SH-SY5Y (cell line): ENCODE data around the gene YTHDC1.

ENCODE experiments used
- GATA2 ChIP-seq: IDR thresholded peaks from 2 replicates; pipeline ENCODE4 v1.6.1; 2011; ENCODE audit warnings: mild to moderate bottlenecking, low read depth, low read length
- GATA3 ChIP-seq: IDR thresholded peaks from 2 replicates; pipeline ENCODE4 v1.6.1; 2011; ENCODE audit warnings: low read depth, mild to moderate bottlenecking, low read length, moderate library complexity

- TF ChIP-seq GATA2 (no peak), GATA3 (no peak)
Measured at GRCh38 chr4:68288393-68288740, 61.5 kb downstream of the YTHDC1 start.
